Liver (tissue), 9 donors: Measurements from ENCODE around the gene WDR45B. TPM values are rescaled to one million over a fixed set of nuclear protein-coding genes. Genes with fewer than 3 reads are reported as not detected.

Experiments used
- DNase-seq: peaks from one replicate; pipeline ENCODE4 v3.0.0-alpha.2; 2017; ENCODE audit warnings: low spot score
- H3K27ac ChIP-seq, 2 donors: one replicate each; pipeline ENCODE4 v1.7.0; 2013; ENCODE audit warnings: inconsistent platforms in 2 of 2, low read length in 2 of 2, control low read depth in 1 of 2, low read depth in 1 of 2, mild to moderate bottlenecking in 1 of 2
- H3K27me3 ChIP-seq, 4 donors: one replicate each; pipeline versions ENCODE4 v1.6.1 to v1.7.0; 2013; ENCODE audit warnings: low read length in 3 of 4, inconsistent platforms in 1 of 4, mild to moderate bottlenecking in 1 of 4, moderate library complexity in 1 of 4; ENCODE audit not compliant: control insufficient read depth in 4 of 4, insufficient read depth in 4 of 4
- H3K36me3 ChIP-seq, 4 donors: one replicate each; pipeline versions ENCODE4 v1.6.1 to v1.7.0; 2013; ENCODE audit warnings: low read length in 3 of 4, mild to moderate bottlenecking in 3 of 4, low read depth in 1 of 4, moderate library complexity in 1 of 4; ENCODE audit not compliant: control insufficient read depth in 4 of 4, insufficient read depth in 3 of 4
- H3K4me1 ChIP-seq, 4 donors: one replicate each; pipeline versions ENCODE4 v1.6.1 to v1.7.0; 2013; ENCODE audit warnings: low read length in 3 of 4, mild to moderate bottlenecking in 3 of 4, moderate library complexity in 1 of 4; ENCODE audit not compliant: control insufficient read depth in 4 of 4, insufficient read depth in 4 of 4
- H3K4me3 ChIP-seq, 3 donors: one replicate each; pipeline versions ENCODE4 v1.6.1 to v1.7.0; 2013; ENCODE audit warnings: low read length in 3 of 3, control low read depth in 1 of 3, low read depth in 1 of 3, mild to moderate bottlenecking in 1 of 3
- H3K9ac ChIP-seq, 2 donors: one replicate each; pipeline ENCODE4 v1.7.0; 2013; ENCODE audit warnings: low read length in 2 of 2, mild to moderate bottlenecking in 2 of 2, moderate library complexity in 2 of 2, control low read depth in 1 of 2, low read depth in 1 of 2
- H3K9me3 ChIP-seq, 4 donors: one replicate each; pipeline versions ENCODE4 v1.6.1 to v1.7.0; 2013; ENCODE audit warnings: low read length in 3 of 4; ENCODE audit not compliant: control insufficient read depth in 4 of 4
- EGR1 ChIP-seq, 2 donors: IDR thresholded peaks; 2 replicates each; pipeline ENCODE4 v1.6.1; 2016 to 2018; ENCODE audit warnings: antibody characterized with exemption in 2 of 2, low read depth in 2 of 2
- FOXA1 ChIP-seq: IDR thresholded peaks from 2 replicates; pipeline ENCODE4 v1.6.1; 2016; ENCODE audit warnings: antibody characterized with exemption
- FOXA2 ChIP-seq: IDR thresholded peaks from 2 replicates; pipeline ENCODE4 v1.6.1; 2016; ENCODE audit warnings: antibody characterized with exemption
- GABPA ChIP-seq, 2 donors: IDR thresholded peaks in 1 of 2; conservative IDR thresholded peaks in 1 of 2; 2 replicates each; pipeline ENCODE4 v1.6.1; 2016; ENCODE audit warnings: antibody characterized with exemption in 2 of 2, mild to moderate bottlenecking in 1 of 2, moderate library complexity in 1 of 2
- HNF4A ChIP-seq, 2 donors: conservative IDR thresholded peaks; 2 replicates each; pipeline ENCODE4 v1.6.1; 2016; ENCODE audit warnings: antibody characterized with exemption in 2 of 2, mild to moderate bottlenecking in 2 of 2
- HNF4G ChIP-seq: IDR thresholded peaks from 2 replicates; pipeline ENCODE4 v1.6.1; 2016; ENCODE audit warnings: antibody characterized with exemption
- JUND ChIP-seq, 2 donors: IDR thresholded peaks; 2 replicates each; pipeline ENCODE4 v1.6.1; 2016; ENCODE audit warnings: antibody characterized with exemption in 2 of 2
- NR2F2 ChIP-seq: IDR thresholded peaks from 2 replicates; pipeline ENCODE4 v1.6.1; 2016; ENCODE audit warnings: antibody characterized with exemption
- RAD21 ChIP-seq, 2 donors: IDR thresholded peaks; 2 replicates each; pipeline ENCODE4 v1.6.1; 2016; ENCODE audit warnings: antibody characterized with exemption in 2 of 2, mild to moderate bottlenecking in 2 of 2
- RXRA ChIP-seq, 2 donors: IDR thresholded peaks; 2 replicates each; pipeline ENCODE4 v1.6.1; 2017 to 2018; ENCODE audit warnings: antibody characterized with exemption in 2 of 2, mild to moderate bottlenecking in 1 of 2
- SP1 ChIP-seq: IDR thresholded peaks from 2 replicates; pipeline ENCODE4 v1.6.1; 2018; ENCODE audit warnings: antibody characterized with exemption, mild to moderate bottlenecking
- YY1 ChIP-seq: IDR thresholded peaks from 2 replicates; pipeline ENCODE4 v1.6.1; 2016; ENCODE audit warnings: antibody characterized with exemption, mild to moderate bottlenecking
- WGBS: extraction: QIAGEN DNeasy Blood & Tissue Kit; methylation state at CpG from one replicate; pipeline ENCODE4 v1.1.7; 2013; 5-methylcytosine and 5-hydroxymethylcytosine counted together
- polyA plus RNA-seq, 2 donors: library from polyadenylated mRNA; stranded (reverse) in 1 of 2; unstranded in 1 of 2; fragments of 200-250 nt in 1 of 2; fragments of >200 nt in 1 of 2; fragmentation: Nextera tagmentation in 1 of 2; extraction: Ambion mirVana in 1 of 2; gene quantifications; one replicate each; pipeline versions ENCODE4 v1.2.1 to v1.2.3, GENCODE V29; 2013 to 2015
- total RNA-seq, 2 donors: library from RNA; depleted of rRNA; stranded (reverse); fragments of >200 nt; gene quantifications; one replicate each; pipeline ENCODE4 v1.2.3, GENCODE V29; 2014
- TF ChIP-seq, protein P1 (sequence below): IDR thresholded peaks from 2 replicates; pipeline ENCODE4 v1.6.1; 2016; ENCODE audit warnings: antibody characterized with exemption
- TF ChIP-seq, protein P2 (sequence below): IDR thresholded peaks from 2 replicates; pipeline ENCODE4 v1.6.1; 2016; ENCODE audit warnings: antibody characterized with exemption
- TF ChIP-seq, protein P3 (sequence below): IDR thresholded peaks from 2 replicates; pipeline ENCODE4 v1.6.1; 2016; ENCODE audit warnings: antibody characterized with exemption, mild to moderate bottlenecking
- TF ChIP-seq, protein P4 (sequence below): IDR thresholded peaks from 2 replicates; pipeline ENCODE4 v1.6.1; 2016; ENCODE audit warnings: antibody characterized with exemption
- donor health status: healthy.
- donor health status: healthy.
- donor health status: healthy.
- donor health status: healthy.
- donor health status: healthy.

Gene WDR45B
- total and polyA plus RNA-seq, 4 donors: 25.4 to 40.9 (median 29.2) TPM

DNA sequence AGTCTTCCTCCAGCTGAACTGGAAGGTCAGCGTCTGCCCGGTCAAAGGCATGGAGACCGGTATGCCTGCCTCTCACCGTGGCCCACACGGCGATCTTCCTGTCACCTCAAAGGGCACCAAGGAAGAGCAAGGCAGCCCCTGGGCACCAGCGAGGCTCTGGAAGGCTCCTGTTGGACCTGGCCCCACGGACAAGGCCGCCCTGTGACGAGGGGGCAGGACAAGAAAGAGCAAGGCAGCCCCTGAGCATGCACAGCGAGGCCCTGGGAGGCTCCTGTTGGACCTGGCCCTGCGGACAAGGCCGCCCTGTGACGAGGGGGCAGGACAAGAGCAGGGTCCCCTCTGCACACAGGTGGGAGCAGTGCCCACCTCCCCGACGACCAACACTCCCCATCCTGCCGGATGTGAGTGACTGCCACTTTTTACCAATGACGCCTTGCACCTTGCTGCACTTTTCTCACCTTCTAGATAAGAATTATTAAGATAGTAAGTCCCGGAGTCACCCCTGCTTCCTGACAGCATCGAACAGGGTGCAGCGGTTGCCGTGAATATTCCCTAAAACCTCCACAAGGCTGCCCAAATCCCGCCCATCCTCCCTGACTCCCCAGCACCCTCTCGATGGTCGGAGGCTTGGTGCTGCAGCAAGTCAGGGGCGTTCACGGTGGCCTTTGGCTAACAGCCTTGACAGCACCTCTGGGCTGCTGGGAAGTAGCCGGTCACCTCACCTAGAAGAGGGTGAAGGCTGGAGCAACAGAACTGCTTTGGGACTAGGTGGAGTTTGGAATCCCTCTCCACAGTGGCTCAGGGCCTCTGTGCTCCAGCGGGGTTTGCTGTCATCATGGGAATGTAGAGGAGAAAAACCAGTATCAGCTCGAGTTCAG, 5.6 kb upstream of the WDR45B start:
- Histone ChIP-seq H3K27ac (no peak overlapping the region), H3K9ac (no peak overlapping the region), H3K4me1 (peaks cover 0 to 9% (median 5%) of the 10 kb centered on the region in 4 donors), H3K36me3 (peaks cover 0 to 9% (median 2%) of the 10 kb centered on the region in 4 donors), H3K9me3 (no peaks in the 10 kb centered on the region), H3K4me3 (no peak overlapping the region), H3K27me3 (no peaks in the 10 kb centered on the region)
- DNase-seq: no peak
- TF ChIP-seq RXRA (IDR thresholded peaks at IDR 0.05) (no peak), EGR1 (IDR thresholded peaks at IDR 0.05; ENCODE audit: low read depth in 2 of 2) (no peak), FOXA1 (no peak), NR2F2 (no peak), GABPA (IDR thresholded peaks at IDR 0.05 in 1 of 2, conservative IDR thresholded peaks at IDR 0.05 in 1 of 2) (no peak), HNF4A (conservative IDR thresholded peaks at IDR 0.05) (no peak), RAD21 (IDR thresholded peaks at IDR 0.05) (no peak), YY1 (no peak), FOXA2 (no peak), HNF4G (no peak)
- TF ChIP-seq, protein P1, sequence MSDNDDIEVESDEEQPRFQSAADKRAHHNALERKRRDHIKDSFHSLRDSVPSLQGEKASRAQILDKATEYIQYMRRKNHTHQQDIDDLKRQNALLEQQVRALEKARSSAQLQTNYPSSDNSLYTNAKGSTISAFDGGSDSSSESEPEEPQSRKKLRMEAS: no peak
- TF ChIP-seq, protein P2, sequence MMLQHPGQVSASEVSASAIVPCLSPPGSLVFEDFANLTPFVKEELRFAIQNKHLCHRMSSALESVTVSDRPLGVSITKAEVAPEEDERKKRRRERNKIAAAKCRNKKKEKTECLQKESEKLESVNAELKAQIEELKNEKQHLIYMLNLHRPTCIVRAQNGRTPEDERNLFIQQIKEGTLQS: no peak
- TF ChIP-seq, protein P3, sequence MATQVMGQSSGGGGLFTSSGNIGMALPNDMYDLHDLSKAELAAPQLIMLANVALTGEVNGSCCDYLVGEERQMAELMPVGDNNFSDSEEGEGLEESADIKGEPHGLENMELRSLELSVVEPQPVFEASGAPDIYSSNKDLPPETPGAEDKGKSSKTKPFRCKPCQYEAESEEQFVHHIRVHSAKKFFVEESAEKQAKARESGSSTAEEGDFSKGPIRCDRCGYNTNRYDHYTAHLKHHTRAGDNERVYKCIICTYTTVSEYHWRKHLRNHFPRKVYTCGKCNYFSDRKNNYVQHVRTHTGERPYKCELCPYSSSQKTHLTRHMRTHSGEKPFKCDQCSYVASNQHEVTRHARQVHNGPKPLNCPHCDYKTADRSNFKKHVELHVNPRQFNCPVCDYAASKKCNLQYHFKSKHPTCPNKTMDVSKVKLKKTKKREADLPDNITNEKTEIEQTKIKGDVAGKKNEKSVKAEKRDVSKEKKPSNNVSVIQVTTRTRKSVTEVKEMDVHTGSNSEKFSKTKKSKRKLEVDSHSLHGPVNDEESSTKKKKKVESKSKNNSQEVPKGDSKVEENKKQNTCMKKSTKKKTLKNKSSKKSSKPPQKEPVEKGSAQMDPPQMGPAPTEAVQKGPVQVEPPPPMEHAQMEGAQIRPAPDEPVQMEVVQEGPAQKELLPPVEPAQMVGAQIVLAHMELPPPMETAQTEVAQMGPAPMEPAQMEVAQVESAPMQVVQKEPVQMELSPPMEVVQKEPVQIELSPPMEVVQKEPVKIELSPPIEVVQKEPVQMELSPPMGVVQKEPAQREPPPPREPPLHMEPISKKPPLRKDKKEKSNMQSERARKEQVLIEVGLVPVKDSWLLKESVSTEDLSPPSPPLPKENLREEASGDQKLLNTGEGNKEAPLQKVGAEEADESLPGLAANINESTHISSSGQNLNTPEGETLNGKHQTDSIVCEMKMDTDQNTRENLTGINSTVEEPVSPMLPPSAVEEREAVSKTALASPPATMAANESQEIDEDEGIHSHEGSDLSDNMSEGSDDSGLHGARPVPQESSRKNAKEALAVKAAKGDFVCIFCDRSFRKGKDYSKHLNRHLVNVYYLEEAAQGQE: no peak
- TF ChIP-seq, protein P4, sequence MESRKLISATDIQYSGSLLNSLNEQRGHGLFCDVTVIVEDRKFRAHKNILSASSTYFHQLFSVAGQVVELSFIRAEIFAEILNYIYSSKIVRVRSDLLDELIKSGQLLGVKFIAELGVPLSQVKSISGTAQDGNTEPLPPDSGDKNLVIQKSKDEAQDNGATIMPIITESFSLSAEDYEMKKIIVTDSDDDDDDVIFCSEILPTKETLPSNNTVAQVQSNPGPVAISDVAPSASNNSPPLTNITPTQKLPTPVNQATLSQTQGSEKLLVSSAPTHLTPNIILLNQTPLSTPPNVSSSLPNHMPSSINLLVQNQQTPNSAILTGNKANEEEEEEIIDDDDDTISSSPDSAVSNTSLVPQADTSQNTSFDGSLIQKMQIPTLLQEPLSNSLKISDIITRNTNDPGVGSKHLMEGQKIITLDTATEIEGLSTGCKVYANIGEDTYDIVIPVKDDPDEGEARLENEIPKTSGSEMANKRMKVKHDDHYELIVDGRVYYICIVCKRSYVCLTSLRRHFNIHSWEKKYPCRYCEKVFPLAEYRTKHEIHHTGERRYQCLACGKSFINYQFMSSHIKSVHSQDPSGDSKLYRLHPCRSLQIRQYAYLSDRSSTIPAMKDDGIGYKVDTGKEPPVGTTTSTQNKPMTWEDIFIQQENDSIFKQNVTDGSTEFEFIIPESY: no peak
- WGBS: 88% methylated on average over 30 of the region's 30 CpGs

DNA sequence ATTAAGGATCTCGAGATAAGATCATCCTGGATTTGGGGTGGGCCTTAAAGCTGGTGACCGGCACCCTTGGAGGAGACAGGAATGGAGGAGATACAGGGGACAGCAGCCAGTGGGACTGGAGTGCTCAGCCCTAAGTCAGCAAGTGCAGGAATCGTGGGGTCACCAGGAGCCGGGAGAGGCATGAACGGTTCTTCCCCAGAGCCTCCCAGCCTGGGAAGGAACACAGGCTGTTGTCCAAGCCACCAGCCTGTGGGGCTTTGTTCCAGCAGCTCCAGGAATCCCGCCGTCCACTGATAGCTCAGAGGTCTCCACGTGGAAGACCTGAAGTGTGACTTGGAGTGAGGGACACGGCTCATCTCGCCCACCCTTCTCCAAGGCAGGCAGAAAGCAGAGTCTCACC, 2.5 kb upstream of the WDR45B start:
- Histone ChIP-seq H3K4me3 (no peak overlapping the region), H3K27ac (no peak overlapping the region), H3K36me3 (no peaks in the 10 kb centered on the region), H3K4me1 (peaks cover 7 to 22% (median 15%) of the 10 kb centered on the region in 4 donors), H3K27me3 (no peaks in the 10 kb centered on the region), H3K9me3 (no peaks in the 10 kb centered on the region), H3K9ac (no peak overlapping the region)
- TF ChIP-seq HNF4G (no peak), JUND (IDR thresholded peaks at IDR 0.05) (no peak), RXRA (IDR thresholded peaks at IDR 0.05) (no peak), YY1 (no peak), SP1 (no peak), FOXA2 (no peak), NR2F2 (no peak)
- TF ChIP-seq, protein P3: no peak
- no peak for DNase-seq
- 77% methylated on average over 10 of the region's 10 CpGs for WGBS
